NK-92 (cell line): ENCODE data around the gene ZNF609.
"Not testable (repeated sequence)": the region's sequence is repeated elsewhere in the genome, so short reads cannot be mapped to it uniquely, and the experiment has no call there.

Source experiments
- DNase-seq: peaks from one replicate; lab custom pipeline; 2025; ENCODE audit not compliant: unreplicated experiment; lab: John Stamatoyannopoulos, UW

The ZNF609 gene

DNA sequence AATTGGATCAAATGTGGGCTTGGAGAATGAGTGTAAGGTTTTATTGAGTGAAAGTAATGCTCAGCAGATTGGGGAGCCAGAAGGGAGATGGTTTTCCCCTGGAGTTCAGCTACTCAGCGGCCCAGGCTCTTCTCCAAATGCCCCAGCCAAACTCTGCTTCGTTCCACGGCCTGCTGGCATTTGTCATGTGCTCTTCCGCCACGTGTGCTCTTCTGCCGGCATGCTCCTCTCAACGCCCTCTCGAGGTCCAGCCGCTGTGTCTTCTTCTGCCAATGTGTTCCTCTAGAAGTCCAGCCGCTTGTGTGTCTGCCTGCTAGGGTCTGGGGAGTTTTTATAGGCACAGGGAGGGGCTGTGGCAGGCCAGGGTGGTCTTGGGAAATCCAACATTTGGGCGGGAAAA is 158.2 kb downstream of the ZNF609 start:
- no peak for DNase-seq

DNA sequence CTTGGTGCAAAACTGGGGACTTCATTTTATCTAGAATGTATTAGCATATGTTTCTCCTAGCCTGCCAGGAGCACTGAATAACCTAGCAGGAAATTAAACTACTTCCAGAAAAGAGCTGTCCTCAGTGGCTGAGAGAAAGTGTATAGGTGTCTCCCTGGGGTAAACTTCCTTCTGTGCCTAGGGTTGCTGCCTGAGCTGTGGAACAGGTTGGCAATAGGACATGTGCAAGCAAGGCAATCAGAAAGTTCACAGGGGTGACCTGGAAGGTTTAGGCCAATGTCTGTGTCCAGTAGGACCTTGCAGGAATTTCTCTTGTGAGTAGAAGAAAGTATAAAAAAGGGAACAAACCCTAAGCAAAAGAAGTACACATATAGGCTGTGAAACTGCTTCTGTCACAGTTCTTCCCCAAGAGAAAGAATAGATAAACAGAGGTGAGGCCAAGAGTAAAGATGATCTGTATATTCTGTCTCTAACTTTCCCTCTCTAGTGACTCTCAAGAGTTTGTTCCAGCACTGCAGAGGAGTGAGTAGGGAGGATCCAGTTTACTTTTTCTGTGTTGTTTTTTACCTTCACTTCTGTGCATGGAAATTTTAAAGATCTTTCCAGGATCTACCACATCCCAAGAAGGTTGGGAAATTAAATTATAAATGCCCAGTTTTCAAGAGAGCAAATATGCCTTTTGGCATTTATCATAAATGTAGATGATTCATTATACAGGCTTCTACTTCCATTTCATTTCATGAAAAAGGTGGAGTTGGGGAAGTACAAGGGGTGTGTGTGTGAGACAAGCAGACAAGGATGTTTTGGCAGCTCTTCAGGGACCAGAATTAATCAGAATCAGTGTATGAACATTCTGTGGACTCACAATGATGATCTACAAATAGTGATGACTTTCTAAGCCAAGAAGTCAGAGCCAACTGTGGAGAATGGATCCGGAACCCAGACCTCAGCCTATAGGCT is 159.8 kb downstream of the ZNF609 start:
- no peak for DNase-seq

DNA sequence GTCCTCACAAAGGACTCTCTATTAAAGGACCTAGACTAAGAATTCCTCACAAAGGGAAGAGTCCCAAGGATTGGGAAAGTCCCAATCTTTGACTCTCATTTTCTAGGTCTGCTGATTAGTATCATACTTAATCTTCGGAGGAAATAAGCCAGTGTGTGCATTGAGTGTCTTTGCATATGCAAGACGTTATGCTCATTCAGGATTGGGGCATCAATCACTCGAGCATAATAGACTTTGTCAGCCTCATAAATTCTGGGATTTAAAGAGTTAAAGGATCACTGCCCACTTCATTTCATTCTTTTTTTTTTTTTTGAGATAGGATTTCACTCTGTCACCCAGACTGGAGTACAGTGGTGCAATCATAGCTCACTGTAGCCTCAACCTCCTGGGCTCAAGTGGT is 160.7 kb downstream of the ZNF609 start:
- DNase-seq = no peak

DNA sequence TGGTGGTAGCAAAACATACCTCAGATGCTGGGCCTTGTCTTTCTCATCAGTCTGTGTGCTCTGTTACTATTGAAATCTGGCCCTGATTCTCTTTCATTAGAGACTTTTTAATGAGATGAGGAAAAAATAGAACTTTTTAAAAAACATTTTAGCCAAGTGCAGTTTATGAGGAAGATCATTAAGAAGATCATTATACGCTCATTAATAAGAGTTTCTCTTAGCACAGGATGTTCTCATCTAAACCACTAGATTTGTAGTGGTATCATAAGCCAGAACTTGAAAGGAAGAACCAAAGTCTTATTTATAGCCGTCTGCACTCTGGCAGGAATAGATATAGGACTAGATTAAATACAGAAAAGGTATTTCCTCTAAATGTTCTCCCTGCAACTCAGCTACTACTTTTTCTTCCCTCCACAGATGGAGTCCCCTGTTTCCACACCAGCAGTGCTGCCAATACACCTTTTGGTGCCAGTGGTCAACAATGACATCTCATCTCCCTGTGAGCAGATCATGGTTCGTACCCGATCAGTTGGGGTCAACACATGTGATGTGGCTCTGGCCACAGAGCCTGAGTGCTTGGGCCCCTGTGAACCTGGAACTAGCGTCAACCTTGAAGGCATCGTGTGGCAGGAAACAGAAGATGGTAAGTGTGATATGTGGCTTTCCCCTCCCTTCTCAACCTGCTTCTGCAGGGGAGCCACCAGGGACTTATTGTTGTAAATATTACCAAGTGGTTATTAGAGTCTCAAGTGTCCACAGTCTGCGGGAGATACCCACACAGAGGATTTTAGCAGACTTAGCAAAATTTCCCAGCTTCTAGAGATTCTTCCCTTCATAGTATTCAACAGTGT is 162.3 kb downstream of the ZNF609 start:
- DNase-seq = no peak

DNA sequence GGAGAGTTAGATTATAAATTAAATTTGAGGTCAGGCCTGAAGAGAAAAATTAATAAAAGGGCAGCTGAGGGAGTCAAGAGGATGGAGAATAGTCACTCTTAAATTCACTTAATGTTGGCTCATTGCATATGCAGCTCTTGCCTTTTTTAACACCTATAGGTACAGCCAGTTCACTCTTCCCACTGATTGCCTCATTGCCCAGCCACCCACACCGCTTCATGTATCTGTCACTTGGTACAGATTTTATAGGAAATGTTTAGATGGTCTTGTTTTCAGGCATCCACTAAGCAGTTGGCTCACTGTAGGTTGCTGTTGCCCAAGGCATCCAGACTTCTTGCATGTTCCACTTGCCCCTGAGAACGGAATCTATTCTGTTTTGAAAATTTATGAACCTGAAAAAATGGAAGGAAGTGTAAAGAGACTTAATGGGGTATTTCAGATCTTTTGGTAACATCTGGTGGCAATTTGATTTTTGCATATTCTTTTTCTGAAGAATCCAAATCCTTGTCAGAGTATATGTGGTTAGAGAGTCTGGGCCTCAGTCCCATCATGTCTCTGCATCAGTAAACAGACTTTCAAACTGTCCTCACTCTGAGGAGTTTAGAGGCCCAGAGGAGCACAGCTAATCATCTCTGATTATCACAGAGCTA is 163.1 kb downstream of the ZNF609 start:
- DNase-seq = no peak

DNA sequence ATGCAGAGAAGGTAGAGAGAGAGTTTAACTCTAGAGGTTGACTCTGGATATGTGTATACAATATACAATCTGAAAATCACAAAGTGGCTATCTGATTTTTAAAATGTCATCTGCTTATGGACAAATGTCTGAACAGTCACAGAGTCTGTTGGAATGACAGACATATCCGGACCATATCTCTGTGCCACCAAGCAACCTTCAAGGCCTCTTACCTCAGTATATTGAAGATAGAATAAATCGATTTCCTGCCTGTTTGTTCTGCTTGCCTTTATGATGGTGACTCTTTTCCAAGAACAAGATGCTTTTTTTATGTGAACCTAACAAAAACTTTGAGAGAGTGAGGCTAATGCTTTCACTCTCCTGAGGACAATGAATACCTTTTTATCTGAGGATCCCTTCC is 163.9 kb downstream of the ZNF609 start:
- no peak for DNase-seq

DNA sequence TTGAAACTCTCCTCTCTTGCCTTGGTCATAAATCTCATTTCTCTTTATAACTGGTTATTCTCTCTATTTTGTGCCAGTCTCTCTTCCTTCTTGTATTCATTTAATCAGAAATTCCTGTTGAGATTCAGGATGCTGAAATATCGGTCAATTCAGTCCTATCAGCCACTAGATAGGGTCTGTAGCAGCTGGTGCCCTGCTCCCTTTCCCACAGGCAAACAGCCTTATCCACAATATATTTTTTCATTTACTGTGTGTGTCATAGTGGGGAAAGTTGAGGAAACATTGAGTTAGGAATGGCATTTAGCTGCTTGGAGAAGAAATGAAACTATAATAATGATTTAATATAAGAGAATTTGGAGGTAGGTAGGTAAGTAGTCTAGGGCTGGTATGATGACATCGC is 168.7 kb downstream of the ZNF609 start:
- DNase-seq = no peak

DNA sequence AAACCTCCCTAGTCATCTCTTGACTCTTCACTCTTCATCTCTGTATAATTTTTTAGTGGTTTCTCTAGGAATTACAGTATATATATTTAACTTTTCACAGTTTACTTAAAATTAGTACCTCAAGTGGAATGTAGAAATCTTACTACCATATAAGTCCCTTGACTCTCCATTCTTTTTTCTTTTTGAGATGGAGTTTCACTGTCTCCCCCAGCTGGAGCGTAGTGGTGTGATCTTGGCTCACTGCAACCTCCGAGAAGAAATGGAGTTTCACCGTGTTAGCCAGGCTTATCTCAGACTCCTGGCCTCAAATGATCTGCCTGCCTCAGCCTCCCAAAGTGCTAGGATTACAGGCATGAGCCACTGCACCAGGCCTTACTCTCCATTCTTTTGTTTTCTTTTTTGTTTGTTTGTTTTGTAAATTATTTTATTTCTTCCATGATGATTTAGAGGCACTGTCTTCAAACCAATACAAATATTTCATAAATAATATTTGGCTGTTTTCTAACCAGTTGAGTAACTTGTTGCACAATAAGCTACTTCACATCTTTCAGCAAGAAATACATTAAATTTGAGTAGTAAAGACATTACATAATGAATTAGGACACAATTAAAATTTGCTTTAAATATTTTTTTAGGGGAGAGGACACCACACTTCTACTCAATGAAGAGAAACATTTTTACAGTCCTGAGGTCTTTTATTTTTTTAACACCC is 170.2 kb downstream of the ZNF609 start:
- DNase-seq = no peak

DNA sequence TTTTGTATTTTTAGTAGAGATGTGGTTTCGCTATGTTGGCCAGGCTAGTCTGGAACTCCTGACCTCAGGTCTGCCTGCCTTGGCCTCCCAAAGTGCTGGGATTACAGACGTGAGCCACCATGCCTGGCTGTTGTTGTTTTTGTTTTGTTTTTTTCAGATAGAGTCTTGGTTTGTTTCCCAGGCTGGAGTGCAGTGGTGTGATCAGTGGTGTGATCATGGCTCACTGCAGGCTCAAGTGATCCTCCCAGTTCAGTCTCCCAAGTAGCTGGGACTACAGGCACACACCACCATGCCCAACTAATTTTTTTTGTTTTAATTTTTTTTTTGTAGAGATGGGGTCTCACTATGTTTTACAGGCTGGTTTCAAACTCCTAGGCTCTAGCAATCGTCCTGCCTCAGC is 172.3 kb downstream of the ZNF609 start:
- DNase-seq = not testable (repeated sequence)

DNA sequence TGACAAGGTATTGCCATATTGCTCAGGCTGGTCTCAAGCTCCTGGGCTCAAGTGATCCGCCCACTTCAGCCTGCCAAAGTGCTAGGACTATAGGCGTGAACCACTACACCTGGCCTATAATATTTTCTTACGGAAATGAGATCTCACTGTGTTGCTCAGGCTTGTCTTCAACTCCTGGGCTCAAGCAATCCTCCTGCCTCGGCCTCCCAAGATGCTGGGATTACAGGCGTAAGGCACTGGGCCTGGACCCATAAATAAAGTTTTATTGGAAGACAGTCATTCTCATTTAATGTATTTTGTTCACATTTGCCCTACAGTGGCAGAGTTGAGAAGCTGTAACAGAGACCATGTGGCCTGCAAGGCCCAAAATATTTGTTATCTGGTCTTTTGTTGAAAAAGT is 173.0 kb downstream of the ZNF609 start:
- DNase-seq = no peak

DNA sequence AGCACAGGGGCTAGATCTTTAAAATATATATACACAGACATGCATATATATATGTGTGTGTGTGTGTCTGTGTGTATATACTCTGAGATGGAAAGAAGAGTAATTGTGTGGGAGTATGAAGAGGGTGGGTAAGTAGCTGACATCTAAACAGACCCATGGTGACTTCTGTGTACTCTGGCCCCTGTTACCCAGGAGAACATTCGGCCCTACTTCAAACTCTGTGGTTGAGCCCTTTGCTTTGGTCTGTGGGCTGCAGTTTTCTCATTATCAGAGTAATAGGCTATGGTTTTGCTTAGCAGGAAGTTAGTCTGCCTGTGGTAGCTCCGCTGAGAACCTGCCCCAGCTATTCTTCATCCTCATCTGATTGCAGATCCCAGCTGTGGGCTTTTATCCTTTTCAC is 173.6 kb downstream of the ZNF609 start:
- DNase-seq = no peak

DNA sequence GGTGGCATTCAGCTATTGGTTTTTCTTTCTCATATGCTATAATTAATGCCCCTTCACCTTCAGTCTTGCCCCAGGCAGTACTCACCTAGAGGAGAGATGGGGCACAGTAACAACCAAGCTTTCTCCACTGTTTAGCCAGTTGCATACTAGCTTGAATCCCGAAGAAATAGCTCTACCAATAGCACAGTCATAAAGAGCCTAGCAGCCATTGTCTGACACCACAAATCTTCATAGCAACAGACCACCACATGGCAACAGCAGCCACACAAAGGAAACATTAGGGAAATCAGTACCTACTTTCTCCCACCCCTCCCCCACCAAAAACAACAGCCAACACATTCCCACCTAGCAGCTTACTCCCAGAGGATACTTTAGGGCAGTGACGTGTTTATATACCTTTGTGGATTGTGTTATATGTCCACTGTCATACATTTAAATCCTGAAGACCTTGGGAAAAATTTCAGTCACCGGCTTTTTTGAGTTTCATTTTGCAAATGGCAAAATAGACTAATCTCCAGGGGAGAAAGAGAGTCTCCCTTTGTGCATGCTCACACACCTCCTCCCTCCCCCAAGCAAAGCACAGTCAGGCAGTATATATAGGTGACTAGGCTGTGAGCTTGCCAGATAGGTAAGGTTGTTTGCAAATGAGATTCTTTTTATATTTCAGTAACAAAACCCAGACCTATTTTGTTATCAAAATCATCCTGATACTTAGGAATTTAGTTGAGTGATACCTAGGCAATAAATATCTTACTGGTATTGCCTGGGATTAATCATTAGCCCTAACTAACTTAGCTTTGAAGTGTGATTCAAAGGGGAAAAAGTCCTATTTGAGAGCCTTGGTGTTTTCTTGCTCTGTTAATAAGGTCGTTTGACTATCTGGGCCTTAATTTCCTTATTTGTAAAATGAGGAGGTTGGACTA is 174.5 kb downstream of the ZNF609 start:
- DNase-seq = no peak

DNA sequence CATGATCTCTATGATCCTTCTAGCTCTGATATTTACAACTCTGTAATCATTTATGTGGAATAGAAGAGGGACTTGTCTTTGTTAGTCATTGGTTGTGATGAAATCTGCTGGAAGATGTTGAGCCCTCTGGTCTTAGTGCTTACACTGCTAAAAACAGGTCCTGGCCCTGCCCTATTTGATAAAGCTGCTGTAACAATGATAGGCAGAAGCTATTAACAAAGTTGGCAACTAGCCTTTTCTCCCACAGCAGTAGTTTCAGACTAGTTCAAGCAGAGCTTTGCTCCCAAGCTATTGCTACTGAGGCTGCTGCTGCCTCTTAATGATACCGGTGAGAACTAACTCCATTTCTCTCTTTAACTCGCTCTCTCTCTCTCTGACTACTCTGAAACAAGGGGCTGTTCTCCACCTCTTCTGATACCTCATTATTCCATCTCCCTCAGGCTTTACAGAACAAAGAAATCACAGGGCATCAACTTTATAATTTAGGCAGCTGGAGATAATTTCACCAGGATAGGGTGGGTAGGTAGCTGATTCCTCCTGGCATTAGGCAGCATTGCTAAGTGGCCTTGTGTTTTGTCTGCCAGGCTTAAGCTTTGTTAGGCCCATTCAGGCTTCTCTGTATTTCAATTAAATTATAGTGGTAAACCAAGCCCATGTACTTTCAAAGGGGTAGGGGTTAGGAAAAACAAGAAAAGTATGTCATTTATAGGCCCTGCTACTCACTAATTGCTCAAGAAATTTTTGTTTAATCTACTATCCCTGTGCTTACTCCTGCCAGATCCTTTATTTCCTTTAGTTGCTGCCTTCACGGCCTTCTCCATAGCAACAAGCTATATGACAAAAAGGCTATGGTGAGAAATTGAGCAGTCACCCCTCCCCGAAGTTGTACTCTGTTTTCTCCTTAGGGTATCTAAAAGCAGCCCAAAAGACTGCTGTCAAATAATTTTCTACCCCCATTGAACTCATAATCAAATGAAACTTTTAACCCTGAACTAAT is 175.4 kb downstream of the ZNF609 start:
- DNase-seq = no peak

DNA sequence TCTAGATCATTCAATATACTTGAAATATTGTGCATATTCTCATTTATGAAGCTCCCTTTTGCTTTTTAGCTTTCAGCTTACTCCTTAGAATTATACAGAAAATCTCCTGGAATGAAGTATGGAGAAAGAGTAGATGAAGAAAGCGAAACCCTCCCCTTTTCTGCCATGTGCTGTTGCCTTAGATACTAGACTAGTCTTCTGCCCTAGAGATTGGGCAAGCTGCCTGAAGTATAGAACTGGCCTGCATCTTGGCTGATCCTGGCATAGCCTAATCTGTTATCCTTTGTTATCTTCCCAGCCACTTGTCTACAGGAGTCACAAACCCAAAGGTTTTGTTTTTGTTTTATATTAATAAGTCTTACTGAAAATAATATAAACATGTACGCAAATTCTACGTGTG is 176.2 kb downstream of the ZNF609 start:
- DNase-seq = no peak

DNA sequence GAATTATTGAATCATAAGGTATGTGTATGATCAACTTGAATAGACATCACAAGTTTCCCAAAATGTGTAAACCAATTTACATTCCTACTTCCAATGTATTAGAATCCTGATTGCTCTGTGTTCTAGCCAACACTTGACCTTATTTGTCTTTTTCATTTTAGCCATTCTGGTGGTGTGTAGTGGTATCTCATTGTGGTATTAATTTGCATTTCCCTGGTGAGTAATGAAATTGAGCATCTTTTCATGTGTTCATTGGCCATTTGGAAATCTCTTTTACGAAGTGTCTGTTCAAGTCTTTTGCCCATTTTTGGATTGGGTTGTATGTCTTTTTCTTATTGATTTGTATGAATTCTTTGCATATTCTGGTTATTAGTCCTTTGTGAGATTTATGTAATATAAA is 177.0 kb downstream of the ZNF609 start:
- no peak for DNase-seq

DNA sequence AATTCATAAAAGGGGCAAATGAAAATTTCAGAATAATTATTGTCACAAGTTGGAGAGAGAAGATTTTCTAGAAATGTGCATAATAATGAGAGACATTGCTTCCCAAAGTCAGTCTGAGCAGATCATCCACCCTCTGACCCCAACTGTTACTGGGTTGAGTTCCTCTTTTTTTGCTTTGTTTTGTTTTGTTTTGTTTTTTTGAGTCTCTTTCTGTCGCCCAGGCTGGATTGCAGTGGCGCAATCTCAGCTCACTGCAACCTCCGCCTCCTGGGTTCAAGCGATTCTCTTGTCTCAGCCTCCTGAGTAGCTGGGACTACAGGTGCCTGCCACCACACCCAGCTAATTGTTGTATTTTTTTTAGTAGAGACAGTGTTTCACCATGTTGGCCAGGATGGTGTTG is 179.4 kb downstream of the ZNF609 start:
- DNase-seq = not testable (repeated sequence)

DNA sequence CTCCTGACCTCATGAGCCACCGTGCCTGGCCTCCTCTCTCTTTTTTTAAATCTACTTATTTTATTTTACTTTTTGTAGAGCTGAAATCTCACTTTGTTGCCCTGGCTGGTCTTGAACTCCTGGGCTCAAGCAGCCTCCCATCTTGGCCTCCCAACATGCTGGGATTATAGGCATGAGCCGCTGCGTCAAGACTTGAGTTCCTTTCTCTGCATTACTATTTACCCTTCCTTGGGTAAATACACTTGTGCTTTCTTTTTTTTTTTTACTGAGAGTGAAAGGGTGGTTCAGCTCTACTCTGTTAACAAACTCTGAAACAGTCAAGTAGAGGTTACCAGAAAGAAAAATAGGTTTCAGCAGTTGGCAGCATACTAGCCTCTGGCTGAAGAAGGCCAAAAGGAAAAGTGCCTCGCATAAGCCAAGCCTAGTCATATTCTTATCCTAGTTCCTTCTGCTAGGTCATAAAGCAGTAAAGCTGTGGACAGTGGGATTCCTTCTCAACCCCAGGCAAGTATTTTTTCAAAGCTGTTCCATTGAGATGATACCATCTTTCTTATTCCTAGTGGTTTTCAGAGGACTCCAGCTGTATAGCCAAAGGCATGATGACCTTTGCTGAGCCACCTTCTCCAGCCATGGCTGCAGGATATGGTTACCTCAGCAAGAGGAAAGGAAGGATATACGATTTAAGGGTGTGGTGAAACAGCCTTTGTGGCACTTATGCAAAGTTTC is 179.9 kb downstream of the ZNF609 start:
- DNase-seq = no peak

DNA sequence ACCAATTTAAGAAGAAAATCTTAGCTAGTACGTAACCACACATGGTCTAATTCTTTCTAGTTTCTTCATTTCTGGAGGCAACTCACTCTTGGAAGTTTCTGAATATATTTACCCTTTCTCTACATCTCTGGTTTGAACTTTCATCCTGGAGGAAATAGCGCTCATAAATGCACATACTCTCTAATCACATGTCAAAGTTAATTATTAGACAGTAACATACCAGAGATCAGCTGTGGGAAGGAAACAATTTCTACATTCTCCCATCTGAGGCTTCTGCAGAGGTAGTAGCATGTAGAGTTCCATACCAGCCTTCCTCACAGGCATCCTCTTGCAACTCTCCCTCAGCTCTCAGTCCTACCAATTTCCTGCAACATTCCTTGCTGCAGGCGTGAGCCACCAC is 182.5 kb downstream of the ZNF609 start:
- DNase-seq = no peak
